NCI-H460 (cell line): Measurements from ENCODE around the gene SEMA5B. TPM values are rescaled to one million over a fixed set of nuclear protein-coding genes. Genes with fewer than 3 reads are reported as not detected.

Experiments
- DNase-seq: peaks from one replicate; pipeline ENCODE4 v3.0.0-alpha.2; 2016; ENCODE audit warnings: low read depth; ENCODE audit errors: extremely low read depth
- total RNA-seq: library from RNA; depleted of rRNA; stranded (reverse); fragments of >200 nt; shearing (Covaris generic); gene quantifications from 2 replicates; pipeline ENCODE4 v1.2.3, GENCODE V29; 2014

The SEMA5B gene
- total RNA-seq, 1 experiment from 2014 or later, result 0.07 TPM

- DNase-seq, result no peak
Measured at GRCh38 chr3:122998856-122999255, 28.7 kb downstream of the SEMA5B start.

GRCh38 chr3:122998206-122998605 lies 29.4 kb downstream of the SEMA5B start:
- no peak for DNase-seq

GRCh38 chr3:122996038-122996580 lies 31.5 kb downstream of the SEMA5B start:
- no peak for DNase-seq

GRCh38 chr3:122994954-122995353 lies 32.6 kb downstream of the SEMA5B start:
- no peak for DNase-seq

GRCh38 chr3:122993124-122993978 lies 34.2 kb downstream of the SEMA5B start:
- DNase-seq, result no peak

GRCh38 chr3:122992676-122993075 lies 34.9 kb downstream of the SEMA5B start:
- no peak for DNase-seq

- DNase-seq, result no peak
Measured at GRCh38 chr3:122992133-122992532, 35.4 kb downstream of the SEMA5B start.

- no peak for DNase-seq
Measured at GRCh38 chr3:122991236-122991985, 36.2 kb downstream of the SEMA5B start.

- no peak for DNase-seq
Measured at GRCh38 chr3:122989856-122990575, 37.5 kb downstream of the SEMA5B start.

GRCh38 chr3:122988508-122988907 lies 39.1 kb downstream of the SEMA5B start:
- no peak for DNase-seq

GRCh38 chr3:122987736-122988319 lies 39.7 kb downstream of the SEMA5B start:
- no peak for DNase-seq

- no peak for DNase-seq
Measured at GRCh38 chr3:122987231-122987630, 40.3 kb downstream of the SEMA5B start.

GRCh38 chr3:122986693-122987179 lies 40.8 kb downstream of the SEMA5B start:
- no peak for DNase-seq

- DNase-seq, result no peak
Measured at GRCh38 chr3:122985539-122985938, 42.0 kb downstream of the SEMA5B start.

- no peak for DNase-seq
Measured at GRCh38 chr3:122984650-122985049, 42.9 kb downstream of the SEMA5B start.

GRCh38 chr3:122984007-122984406 lies 43.6 kb downstream of the SEMA5B start:
- no peak for DNase-seq

- no peak for DNase-seq
Measured at GRCh38 chr3:122982216-122983185, 45.1 kb downstream of the SEMA5B start.

- no peak for DNase-seq
Measured at GRCh38 chr3:122979211-122979610, 48.4 kb downstream of the SEMA5B start.

GRCh38 chr3:122978569-122978968 lies 49.0 kb downstream of the SEMA5B start:
- DNase-seq, result no peak
